Thyroid gland (tissue), 4 donors: ENCODE results near the gene CCDC78.

ENCODE experiments used
- CTCF ChIP-seq, 6 experiments: fragments of 200-600 bp in 3 of 6; fragments of 450-650 bp in 3 of 6; sonication (generic) in 3 of 6; IDR thresholded peaks; one replicate each; pipeline ENCODE4 v1.5.1; 2016 to 2019; ENCODE audit warnings: antibody characterized with exemption in 6 of 6, mild to moderate bottlenecking in 2 of 6, inconsistent platforms in 1 of 6, moderate library complexity in 1 of 6
- POLR2A ChIP-seq, 2 donors: fragments of 450-650 bp; IDR thresholded peaks; one replicate each; pipeline ENCODE4 v1.6.1; 2017; ENCODE audit warnings: antibody characterized with exemption in 2 of 2, mild to moderate bottlenecking in 2 of 2, moderate library complexity in 1 of 2

GRCh38 chr16:752007-752312 lies 25.7 kb upstream of the CCDC78 start:
- TF ChIP-seq CTCF (IDR thresholded peaks at IDR 0.05) (no peak), POLR2A (IDR thresholded peaks at IDR 0.05) (no peak)
